Midbrain (tissue), 1 donor: ENCODE measurements around the gene RFTN2.
A peak's percentile ranks its signal among the peaks of the same experiment; 100 is the strongest.
"Not testable (repeated sequence)": the region's sequence is repeated elsewhere in the genome, so short reads cannot be mapped to it uniquely, and the experiment has no call there.

Experiments
- DNase-seq: peaks from one replicate; lab custom pipeline; 2025; lab: John Stamatoyannopoulos, UW

The RFTN2 gene

DNA sequence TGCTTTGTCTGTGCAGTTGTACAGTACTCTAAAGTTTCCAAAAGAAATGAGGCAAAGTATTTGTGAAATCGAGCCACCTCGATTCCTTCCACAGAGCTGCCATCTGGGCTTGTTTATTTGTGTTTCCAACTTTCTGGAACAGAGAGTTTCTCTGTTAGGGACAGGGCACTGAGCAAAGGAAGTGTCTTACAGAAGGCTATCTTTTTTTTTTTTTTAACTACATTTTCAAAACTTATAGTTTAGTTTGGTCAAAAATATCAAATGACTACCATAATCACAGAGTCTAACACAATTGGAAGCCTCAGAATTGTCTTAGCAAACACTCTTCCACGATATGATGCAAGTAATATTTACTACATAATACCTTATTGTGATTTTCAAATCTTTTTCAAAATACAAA is 796 bp downstream of the RFTN2 start:
- peak; percentile 79 for DNase-seq

DNA sequence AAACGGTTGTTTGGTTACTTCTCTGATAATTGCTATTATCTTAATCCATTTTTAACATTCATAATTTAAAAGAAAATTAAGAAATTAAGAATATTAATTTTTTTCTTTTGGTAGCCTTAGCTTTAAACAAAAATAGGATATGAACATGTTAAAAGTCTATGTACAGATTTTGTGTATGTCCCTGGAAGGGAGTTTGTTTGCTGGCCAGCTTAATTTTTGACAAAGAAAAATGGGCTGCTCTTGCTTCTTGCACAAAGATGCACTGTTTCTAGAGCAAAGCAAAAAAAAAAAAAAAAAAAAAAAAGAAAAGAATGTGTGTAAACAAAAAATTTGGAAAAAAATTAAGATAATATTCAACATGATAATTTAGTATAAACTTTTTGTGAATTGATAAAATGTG is 1.3 kb downstream of the RFTN2 start:
- peak; percentile 55 for DNase-seq

DNA sequence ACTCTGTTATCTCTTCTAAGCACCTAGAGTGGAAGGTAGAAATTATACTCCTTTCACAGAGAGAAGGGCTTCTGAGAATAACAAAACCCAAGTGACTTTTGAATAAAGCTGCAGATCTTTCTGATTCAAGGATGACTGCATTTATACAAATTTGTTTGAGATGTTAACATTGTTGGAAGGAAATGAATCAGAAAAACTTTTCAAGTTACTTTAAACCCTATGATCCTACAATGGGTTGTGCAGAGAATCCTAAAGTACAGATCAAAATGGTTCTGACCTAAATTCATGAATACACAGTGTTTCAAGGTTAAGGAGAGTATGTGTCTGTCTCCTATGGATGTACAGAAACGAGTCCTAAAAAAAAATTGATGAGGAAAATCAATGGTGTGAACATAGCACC is 1.8 kb downstream of the RFTN2 start:
- peak; percentile 43 for DNase-seq

DNA sequence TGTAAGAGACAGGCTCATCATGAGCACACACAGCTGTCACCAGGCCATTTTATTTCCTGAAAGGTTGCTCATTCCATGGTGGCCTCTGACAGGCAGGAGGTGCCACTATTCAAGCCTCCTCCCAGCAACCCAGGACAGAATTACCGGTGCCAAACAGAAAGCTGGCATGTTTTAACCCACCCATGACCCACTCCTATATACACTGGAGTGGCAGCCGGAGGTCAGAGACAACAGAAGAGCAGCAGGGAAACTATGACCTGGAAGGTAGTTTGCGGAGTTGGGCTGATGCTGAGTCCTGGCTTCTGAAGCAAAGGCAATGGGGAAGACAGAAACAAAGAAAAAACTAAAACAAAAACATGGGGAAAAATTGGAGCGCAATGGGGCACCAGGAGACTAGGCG is 2.3 kb downstream of the RFTN2 start:
- DNase-seq, result no peak

DNA sequence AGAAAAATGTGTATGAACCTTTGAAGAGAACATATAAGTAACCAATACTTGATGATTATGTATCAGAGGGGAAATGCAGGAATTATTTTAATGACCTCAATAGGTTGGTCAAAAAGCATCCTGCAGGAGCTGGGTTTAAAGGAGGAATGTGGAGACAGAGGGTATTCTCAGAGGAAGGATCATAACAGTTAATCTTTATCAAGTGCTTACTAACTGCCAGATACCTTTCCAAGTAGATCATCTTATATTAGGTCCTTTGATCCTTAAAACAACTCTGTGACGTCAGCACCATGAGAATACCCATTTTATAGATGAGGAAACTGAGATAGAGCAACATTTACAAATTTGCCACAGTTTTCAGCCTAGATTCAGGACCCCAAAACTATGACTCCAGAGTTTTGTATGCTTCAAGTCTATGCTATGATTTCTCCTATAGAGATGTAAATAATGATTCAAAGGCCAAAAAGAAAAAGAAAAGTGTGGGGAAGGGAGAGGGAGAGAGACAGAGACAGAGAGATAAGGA is 3.0 kb downstream of the RFTN2 start:
- no peak for DNase-seq

DNA sequence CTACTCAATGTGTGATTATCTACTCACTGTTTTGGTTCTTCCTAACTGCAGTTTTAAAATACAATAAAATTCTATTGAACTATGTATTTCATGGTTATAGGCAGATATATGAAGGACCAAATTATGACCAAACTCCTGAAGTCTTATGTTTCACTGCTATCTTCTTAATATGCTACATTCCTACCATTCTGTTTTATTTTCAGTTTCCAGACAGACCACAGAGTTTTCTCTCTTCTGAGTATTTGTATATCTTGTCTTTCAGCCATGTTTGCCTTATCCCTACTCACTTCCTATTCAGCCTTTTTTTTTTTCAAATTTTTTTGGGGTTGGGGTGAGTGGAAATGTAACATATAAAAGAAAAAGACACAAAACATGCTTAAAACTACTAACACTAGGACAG is 6.3 kb downstream of the RFTN2 start:
- no peak for DNase-seq

DNA sequence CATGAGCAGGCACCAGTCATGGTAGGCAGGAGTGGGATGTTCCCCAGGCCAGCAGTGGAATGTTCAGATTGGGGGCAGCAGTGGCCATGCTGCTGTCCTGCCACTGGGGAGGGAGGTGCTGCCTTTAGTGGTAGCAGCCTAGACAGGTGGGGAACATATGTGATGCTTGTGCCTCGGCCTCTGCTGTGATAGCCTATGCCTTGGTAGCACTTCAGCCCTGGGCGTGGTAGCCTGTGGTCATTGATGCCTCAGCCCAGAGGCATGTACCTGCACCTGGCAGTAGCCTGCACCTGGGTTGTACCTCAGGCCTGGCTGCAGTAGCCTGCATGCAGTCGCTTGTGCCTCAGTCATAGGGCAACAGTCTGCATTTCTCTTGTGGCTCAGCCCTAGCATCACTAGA is 7.1 kb downstream of the RFTN2 start:
- DNase-seq, result no peak

DNA sequence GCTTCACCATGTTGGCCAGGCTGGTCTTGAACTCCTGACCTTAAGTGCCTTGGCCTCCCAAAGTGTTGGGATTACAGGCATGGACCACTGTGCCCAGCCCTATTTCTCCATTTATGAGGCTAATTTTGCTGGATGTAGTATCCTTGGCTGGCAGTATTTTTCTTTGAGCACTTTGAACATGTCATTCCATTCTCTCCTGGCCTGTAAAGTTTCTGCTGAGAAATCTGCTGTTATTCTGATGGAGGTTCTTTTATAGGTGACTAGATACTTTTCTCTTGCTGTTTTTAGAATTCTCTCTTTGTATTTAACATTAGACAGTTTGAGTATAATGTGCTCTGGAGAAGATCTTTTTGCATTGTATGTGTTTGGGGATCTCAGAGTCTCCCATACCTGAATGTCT is 9.1 kb downstream of the RFTN2 start:
- no peak for DNase-seq

DNA sequence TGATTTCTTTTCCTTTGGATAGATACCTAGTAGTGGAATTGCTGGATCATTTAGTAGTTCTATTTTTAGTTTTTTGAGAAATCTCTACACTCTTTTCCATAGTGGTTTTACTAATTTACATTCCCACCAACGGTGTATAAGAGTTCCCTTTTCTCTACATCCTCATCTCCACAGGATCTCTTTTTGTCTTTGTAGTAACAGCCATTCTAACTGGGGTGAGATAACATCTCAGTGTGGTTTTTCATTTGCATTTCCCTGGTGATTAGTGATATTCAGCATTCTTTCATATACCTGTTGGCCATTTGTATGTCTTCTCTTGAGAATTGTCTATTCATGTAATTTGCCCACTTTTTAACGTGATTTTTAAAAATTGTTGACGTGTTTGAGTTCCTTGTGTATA is 13.8 kb downstream of the RFTN2 start:
- DNase-seq, result no peak

DNA sequence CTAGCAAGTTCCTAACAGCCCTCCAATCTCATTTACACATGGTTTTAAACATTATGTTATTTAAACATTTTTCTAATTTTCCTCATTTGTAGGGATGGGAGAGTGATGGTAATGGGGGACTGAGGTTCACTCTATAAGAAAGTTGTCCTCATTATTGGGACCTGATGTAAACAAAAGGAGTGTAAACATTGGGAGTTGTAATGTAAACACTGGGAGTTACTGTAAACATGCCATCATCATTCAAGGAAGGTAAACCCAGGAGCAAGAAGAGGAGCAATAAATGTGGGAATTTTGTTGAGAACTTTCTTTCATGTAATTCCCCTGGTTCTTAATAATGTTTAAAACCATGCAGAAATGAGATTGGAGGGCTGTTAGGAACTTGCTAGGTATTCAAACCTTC is 17.8 kb downstream of the RFTN2 start:
- DNase-seq, result no peak

DNA sequence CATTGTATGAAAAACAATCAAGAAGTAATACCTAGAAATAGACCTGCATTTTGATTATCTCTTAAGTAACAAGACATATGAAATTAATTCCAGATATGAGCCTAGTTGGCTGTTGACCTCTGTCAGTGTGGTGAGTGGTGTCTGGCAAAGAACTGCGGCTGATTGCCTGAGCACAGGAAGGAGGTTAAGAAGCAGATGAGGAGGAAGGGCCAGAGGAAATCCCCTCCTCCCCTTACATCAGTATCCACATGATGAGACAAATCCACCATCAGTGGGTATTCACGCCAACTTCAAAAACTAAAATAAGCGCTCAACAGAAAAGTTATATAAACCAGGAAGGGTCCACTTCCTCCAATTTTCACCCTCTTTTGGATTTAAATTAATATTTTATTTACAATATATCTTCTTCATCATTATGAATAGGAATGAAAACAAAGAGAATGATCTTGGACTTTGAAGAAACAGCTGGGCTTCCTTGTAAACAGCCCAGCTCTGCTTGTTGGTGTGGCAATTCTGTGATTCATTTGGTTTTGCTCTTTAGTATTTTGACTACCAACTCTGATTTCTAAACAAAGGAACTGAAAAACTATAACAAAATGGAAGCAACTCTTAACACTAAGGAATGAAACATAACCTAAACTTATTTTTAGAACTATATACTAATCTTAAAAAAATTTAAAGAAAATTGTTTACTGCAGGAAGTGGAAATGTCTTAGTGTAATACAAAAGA is 27.3 kb downstream of the RFTN2 start:
- no peak for DNase-seq

DNA sequence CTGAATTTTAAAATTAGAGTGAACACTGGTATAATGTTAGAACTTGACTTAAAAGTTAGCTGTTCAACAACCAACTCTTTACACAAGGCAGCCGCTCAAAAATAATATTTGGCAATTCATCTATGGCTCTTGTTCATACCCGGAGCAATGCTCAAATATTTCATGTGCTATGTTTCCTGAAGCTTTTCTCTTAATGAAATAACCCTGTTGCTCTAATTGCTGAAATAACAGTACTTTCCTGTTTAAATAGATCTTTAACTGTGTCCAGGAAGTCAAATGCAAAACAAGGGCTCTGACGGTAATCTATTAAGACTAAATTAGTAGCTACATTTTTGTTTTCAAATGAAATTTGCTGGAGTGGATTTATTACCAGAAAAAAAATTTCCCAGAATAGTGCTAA is 33.7 kb downstream of the RFTN2 start:
- DNase-seq, result no peak

DNA sequence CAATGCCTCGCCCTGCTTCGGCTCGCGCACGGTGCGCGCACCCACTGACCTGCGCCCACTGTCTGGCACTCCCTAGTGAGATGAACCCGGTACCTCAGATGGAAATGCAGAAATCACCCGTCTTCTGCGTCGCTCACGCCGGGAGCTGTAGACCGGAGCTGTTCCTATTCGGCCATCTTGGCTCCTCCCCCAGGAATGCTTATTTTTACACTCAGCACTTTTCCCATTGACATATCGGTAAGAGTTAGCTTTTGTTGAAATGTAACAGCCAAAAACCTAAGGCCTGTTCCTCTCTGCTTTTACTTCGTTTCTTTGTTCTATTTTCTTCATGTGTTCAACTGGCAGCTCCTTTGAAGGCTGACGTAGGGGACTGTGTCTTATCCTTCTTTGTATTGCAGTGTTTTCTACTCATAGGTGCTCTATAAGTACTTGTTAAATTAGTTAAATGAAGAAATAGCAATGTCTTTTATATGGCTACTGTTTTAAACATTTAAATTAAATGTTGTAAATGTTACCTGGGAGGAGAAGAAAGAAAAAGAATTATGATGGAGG is 34.7 kb downstream of the RFTN2 start:
- DNase-seq, result not testable (repeated sequence)

DNA sequence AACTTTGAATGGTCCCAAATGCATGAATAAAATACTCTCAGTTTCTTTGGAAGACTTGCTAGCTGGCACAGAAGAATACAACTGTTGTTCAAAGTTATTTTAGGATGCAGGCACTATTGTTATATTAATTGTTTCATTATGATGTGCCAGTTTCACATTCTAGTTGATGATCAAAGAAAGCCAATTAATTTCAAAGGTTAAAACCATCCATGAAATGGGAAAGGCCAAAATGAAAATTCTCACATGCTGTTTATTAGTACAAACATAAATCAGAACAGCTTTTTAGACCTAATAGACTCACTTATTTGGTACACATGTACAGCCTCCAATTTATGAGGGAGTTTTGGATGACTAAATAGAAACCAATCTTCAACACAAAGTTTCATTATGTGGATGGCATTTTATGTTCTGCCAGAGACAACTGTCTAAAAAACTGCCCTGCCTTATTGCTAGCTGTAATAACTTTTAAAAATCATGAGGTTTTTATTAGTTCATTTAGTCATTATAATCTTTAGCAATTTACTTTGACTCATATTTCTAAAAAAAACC is 42.2 kb downstream of the RFTN2 start:
- DNase-seq, result no peak

DNA sequence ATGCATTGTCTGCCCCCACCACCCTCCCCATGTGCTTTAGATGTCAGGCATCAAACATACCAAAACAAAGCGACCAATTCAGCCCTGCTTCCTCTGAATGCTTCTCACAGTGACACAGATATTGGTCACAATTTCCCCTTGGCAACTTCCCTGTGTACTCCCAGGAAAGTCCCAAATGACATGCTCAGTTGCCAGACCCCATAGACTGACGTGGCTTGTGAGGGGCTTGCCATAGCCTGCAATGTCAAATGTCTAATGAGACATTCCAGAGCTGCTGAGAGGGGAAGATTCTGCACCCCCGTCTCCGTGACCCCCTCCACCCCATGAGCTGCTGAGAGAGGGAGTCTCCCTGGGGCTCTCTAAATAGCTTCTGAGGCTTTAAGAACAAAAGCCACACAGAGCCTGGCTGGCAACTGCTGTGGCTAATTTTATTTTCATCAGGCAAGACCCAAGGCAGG is 47.3 kb downstream of the RFTN2 start:
- DNase-seq, result peak; percentile 83

DNA sequence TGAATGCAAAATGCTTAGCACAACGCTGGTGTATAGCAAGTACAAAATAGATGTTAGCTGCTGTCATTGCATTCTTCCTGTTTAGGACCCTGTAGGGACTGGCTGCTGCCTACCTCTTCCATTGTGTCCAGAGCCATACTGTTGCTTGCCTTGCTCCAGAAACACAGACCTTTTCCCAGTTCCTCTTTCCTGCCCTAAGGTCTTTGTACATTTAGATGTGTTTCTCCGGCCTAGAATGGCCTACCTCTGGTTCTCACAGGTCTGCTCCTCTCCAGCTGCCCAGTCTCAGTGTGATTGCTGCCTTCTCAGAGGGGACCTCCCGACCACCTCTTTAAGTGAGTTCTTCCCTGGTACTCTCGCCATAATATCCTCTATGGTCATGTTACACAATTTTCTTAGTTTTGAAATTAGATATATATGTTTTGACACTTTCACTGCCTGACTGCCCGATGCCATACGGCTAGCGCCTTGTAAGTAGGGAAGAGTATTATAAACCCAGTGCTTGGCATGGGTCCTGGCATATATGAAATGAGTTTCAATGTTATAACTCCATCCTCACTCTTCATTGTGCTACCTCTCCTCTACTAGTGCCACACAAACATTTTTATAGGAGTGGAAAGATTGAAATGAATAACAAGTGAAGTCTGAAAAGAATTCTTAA is 48.3 kb downstream of the RFTN2 start:
- DNase-seq, result no peak

DNA sequence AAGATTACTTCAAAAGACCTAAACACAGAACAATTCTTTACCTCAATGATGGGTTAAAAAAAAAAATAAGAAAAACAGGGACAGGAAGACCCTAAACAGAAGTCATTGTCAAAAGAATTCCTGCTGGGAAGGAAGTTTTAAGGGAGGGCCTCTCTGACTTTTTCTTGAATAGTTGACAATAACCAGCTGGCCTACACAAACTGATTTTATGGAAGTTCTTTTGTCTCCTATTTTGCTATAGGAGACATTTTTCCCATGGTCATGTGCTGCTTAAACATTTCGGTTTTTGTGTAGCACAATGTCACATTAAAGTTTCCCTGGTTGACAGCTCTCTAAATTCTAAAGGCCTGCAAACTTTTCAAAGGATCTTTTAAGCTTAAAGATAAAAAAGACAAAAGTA is 55.3 kb downstream of the RFTN2 start:
- DNase-seq, result no peak

DNA sequence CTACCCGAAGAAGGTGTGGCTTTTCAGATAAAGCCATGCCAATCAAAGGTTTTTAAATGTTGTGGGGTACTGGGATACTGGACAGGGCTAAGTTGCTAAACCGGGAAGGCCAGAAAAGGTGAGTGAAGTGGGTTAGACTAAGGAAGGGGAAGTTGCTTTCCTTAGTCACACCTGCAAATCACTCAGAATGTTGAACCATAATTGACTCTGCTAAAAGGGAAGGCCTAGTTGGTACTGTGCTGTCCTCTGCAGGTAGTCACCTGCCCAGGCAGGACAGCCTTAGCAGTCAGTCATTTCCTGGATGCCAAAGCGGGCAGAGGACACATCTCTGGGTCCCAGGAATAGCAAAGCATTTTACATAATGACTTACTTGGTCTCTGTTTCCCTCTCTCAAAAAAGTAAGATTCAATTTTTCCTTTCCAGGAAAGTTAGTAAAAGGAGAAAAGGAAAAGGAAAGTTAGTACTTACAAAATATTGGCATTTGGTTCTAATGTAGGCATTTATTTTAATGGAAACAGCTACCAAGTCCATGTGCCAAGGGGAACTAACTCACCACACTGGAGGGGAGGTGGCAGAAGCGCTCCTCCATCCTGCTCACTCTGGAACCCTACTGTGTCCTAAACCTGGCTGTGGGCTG is 60.3 kb downstream of the RFTN2 start:
- DNase-seq, result no peak

DNA sequence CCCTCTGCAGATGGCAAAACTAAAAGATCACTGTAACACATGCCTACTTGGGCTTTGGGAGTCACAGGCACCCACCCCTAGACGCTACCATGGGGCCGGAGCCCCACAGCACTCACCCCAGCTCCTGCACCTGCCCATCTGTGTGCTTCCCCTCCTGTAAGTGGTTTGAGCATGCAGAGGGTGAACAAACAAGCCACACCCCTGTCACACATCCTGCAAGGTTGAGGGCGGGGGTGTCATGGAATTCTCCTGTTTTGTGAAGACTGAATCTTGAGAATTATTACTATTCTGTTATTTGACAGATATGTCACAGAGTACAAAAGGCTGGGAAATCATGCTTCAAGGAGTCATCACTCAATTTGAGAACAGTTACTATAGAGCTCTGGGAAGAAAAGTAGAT is 60.9 kb downstream of the RFTN2 start:
- no peak for DNase-seq

DNA sequence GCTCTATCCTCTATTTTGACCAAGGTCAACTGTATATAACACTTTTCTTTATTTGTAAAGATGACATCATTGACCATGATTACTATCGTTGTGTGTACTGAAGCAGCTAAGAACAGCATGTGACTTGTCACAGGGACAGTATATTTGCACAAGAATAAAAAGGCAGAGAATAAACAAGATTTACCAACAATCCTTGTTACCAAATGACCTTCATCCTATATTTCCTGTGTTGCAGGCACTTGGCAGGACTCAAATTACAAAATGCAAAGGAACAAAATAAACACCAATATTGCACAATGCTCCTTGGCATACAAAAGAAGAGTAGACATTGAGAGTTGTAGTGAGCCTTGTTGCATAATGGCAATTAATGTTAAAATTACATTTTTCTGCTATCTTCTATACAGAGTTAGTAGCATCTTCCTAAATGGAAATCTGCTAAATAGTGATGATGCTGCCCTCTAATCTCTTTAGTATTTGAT is 61.8 kb downstream of the RFTN2 start:
- DNase-seq, result no peak

DNA sequence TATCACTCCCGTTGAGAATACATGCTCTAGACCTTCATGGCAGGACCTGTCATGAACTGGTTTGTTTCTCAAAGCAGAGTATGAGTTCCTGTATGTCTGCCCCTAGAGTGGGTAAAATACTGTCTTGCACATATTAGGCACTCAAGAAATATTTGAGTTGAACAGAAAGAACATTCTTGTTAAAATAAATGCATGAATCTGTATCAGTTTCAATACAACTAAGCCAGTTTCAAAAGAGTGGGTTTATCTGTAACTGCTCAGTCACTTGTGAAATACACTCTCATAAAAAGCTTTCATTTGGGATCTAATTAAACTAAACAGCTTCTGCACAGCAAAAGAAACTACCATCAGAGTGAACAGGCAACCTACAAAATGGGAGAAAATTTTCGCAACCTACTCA is 69.2 kb downstream of the RFTN2 start:
- no peak for DNase-seq

DNA sequence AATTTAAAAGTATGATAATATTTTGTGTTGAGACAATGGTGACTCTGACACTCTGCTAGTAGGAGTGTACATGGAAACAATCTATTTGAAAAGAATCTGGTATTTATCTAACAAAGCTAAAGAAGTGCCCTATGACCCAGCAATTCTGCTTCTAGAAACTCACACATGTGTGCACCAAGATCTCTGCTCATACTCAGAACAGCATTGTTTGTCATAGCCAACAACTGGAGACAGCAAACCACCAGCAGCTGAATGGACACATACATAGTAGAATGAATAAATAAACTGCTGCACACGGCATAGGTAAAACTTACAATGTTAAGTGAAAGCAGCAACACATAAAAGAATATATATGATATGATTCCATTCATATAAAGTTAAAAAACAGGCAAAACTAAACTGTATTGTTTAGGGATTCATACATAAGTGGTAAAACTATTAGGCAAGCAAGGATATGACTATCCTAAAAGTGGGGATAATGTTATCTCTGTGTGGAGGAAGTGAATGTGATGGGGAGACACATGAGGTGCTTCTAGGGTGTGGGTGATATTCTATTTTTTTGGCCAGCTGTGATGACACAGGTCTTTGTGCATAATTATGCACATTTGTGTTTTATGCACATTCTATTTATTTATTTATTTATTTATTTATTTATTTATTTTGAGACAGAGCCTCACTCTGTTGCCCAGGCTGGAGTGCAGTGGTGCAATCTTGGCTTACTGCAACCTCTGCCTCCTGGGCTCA is 71.1 kb downstream of the RFTN2 start:
- DNase-seq, result no peak
